AG04450 (cell line): ENCODE results near the gene AKAP5. TPM values are rescaled to one million over a fixed set of nuclear protein-coding genes. Genes with fewer than 3 reads are reported as not detected.

ENCODE experiments used
- CTCF ChIA-PET: fragments of 300-600, 350-600 bp; formaldehyde crosslinking; extraction: SDS; loops from one replicate; lab custom pipeline; 2022; ENCODE audit warnings: antibody characterized with exemption, inconsistent platforms; lab: Charles Lee
- POLR2A ChIA-PET: fragments of 350-600 bp; formaldehyde crosslinking; extraction: SDS; loops from one replicate; lab custom pipeline; 2021; ENCODE audit warnings: antibody characterized with exemption, inconsistent platforms; lab: Yijun Ruan, JAX
- DNase-seq: peaks from one replicate; pipeline ENCODE4 v3.0.0-alpha.2; 2011; ENCODE audit warnings: low read depth, low spot score
- H3K27ac ChIP-seq: one replicate; pipeline ENCODE4 v1.5.1; 2012; ENCODE audit warnings: low read depth, low read length, control low read depth
- H3K27me3 ChIP-seq: one replicate; pipeline ENCODE4 v1.6.0; 2012; ENCODE audit warnings: low read length; ENCODE audit not compliant: control insufficient read depth, insufficient read depth
- H3K4me3 ChIP-seq: 2 replicates; pipeline ENCODE4 v1.5.1; 2011; ENCODE audit warnings: mild to moderate bottlenecking, low read depth, low read length, control low read depth
- H3K9me3 ChIP-seq: 2 replicates; pipeline ENCODE4 v1.5.1; 2012; ENCODE audit warnings: low read length; ENCODE audit not compliant: control insufficient read depth, insufficient read depth
- polyA plus RNA-seq: library from polyadenylated mRNA; depleted of rRNA; stranded (reverse); fragments of >200 nt; gene quantifications from 2 replicates; pipeline ENCODE4 v1.2.3, GENCODE V29; 2011
- TF ChIP-seq, protein P1 (sequence below): IDR thresholded peaks from 2 replicates; pipeline ENCODE4 v1.5.1; 2011; ENCODE audit warnings: low read depth, low read length, control low read depth, inconsistent platforms

The AKAP5 gene
- polyA plus RNA-seq, 1 experiment, result 0.77 TPM

DNA sequence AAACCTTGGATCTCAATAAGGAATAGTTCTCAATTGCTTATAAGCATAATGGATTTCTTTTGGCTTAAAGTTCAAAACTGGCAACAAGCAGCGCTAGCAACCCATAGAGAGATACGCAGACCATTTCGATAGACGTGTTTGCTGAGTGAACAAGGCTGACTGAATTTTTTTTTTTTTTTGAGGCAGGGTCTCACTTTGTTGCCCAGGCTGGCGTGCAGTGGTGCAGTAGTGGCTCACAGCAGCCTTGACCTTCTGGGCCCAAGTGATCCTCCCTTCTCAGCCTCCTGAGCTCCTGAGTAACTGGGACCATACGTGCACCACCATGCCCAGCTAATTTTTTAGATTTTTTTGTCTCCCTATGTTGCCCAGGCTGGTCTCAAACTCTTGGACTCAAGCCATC is 1.4 kb upstream of the AKAP5 start:
- Histone ChIP-seq H3K4me3 (no peak overlapping the region), H3K27ac (no peak overlapping the region), H3K27me3 (no peaks in the 10 kb centered on the region), H3K9me3 (no peaks in the 10 kb centered on the region)
- CTCF ChIA-PET, result interaction anchor here (0.9 to 2.4 kb wide), 5 partner anchors 15 to 447 kb away, joined by 3 to 14 read pairs (median 5); no protein-coding TSS in a partner anchor
- TF ChIP-seq, protein P1, sequence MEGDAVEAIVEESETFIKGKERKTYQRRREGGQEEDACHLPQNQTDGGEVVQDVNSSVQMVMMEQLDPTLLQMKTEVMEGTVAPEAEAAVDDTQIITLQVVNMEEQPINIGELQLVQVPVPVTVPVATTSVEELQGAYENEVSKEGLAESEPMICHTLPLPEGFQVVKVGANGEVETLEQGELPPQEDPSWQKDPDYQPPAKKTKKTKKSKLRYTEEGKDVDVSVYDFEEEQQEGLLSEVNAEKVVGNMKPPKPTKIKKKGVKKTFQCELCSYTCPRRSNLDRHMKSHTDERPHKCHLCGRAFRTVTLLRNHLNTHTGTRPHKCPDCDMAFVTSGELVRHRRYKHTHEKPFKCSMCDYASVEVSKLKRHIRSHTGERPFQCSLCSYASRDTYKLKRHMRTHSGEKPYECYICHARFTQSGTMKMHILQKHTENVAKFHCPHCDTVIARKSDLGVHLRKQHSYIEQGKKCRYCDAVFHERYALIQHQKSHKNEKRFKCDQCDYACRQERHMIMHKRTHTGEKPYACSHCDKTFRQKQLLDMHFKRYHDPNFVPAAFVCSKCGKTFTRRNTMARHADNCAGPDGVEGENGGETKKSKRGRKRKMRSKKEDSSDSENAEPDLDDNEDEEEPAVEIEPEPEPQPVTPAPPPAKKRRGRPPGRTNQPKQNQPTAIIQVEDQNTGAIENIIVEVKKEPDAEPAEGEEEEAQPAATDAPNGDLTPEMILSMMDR, result no peak
- DNase-seq, result no peak
- POLR2A ChIA-PET, result no interaction called here

DNA sequence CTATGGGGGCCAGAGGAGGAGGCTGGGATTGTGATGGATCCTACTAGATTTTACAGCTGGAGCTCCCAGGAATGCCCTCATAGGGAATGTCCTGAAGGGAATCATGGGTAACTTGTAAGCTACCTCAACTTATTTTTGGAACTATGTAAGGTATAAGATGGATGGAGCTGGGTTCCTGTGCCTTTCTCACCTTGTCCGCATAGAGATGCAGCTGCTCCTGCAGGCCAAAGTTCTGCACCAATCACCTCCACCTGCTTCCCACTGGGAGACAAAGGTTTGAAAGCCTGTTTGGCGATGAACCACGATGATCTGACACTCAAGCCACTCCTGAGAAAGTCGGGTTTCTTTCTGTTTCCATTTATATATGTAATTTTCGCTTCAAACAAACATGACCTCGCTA is 648 bp upstream of the AKAP5 start:
- TF ChIP-seq, protein P1, result no peak
- Histone ChIP-seq H3K27me3 (no peaks in the 10 kb centered on the region), H3K9me3 (no peaks in the 10 kb centered on the region), H3K4me3 (peak overlapping the region; percentile 76), H3K27ac (no peak overlapping the region)
- CTCF ChIA-PET, result interaction anchor here (0.9 to 2.4 kb wide), 4 partner anchors 14 to 446 kb away, joined by 3 to 14 read pairs (median 6); no protein-coding TSS in a partner anchor
- POLR2A ChIA-PET, result no interaction called here
- no peak for DNase-seq

DNA sequence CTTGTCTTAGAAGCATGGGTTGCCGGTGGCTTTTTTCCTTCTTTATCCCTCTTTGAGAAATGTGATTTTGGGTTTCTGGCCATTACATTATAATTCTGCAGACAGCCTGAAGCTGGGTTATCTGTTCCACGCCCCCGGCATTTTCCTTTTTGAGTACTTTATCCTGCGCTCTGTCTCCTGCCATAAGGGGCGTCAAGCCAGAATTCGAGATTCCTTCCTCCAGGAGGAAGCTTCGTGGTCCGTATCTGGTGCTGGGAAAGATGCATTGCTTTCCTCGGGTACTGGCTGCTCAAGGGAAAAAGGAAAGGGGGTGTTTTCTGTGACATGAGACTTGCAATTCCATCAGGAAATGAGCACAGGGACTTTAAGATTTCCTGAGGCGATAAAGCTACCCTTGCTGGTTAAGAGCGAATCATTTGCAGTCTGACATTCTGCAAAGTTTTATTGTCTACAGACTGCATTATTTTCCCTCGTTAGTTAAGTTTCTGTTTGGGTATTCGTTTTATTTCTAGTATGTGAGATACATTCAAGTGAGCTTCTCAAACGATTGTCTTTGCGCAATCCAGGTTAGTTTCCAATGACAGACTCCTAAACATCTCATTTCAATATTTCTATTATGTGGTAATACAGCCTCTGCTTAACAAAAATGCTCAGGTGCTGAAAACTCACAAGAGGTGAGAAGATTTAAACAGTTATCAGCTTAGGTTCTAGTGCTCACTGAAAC is 694 bp downstream of the AKAP5 start:
- CTCF ChIA-PET, result interaction anchor here (0.6 to 2.5 kb wide), 8 partner anchors 10 to 299 kb away, joined by 3 to 11 read pairs (median 4); no protein-coding TSS in a partner anchor
- peak overlapping the region; percentile 76 for H3K4me3 ChIP-seq
- TF ChIP-seq, protein P1, result peak; percentile 64

DNA sequence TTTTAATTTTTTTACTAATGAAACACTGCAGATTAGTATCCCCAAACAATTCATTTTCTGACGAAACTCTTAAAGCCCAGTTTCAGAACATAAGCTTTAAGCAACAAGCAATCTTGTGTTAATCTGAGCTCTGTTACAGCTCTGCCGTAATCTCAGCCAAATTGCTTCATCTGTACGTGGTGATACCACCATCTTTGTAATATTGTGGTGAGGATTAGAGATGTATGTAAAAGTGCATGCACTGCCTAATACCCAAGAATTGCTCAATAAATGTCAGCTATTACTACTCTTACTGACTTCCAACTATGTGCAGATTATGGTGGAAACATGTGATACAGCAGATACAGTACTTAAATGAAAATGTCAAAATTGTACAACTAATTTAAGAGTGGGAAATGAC is 1.8 kb downstream of the AKAP5 start:
- CTCF ChIA-PET, result interaction anchor here (0.6 to 2.5 kb wide), 6 partner anchors 12 to 456 kb away, joined by 3 to 11 read pairs (median 4); no protein-coding TSS in a partner anchor
- POLR2A ChIA-PET, result no interaction called here
- no peaks in the 10 kb centered on the region for H3K9me3 ChIP-seq
- H3K27me3 ChIP-seq, result no peaks in the 10 kb centered on the region
- DNase-seq, result no peak
- no peak overlapping the region for H3K27ac ChIP-seq
- TF ChIP-seq, protein P1, result no peak
- no peak overlapping the region for H3K4me3 ChIP-seq

More for the DNA sequence above, 694 bp downstream of the AKAP5 start:
- Histone ChIP-seq H3K9me3 (no peaks in the 10 kb centered on the region), H3K27ac (no peak overlapping the region), H3K27me3 (no peaks in the 10 kb centered on the region)
- POLR2A ChIA-PET, result interaction anchor here (0.6 kb wide), 1 partner anchor 97 kb away, joined by 3 read pairs; no protein-coding TSS in a partner anchor
- peak; percentile 8 for DNase-seq

DNA sequence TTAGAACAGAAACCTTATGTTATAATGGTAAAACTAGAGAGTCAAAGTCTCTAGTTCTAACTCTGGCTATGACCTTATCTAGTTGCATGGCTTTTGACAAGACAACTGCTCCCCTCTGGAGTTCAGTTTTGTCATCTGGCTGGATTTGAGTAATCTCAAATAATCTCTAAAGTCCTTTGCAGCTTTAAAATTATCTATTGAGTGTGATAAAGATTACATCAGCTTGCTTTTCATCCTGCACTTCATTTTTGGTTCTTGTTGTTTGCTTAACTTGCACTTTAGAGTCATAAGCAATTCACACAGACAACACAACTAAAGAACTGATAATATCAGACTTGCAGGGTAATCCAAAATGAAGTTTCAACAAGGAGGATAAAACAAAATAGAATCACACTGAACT is 2.3 kb downstream of the AKAP5 start:
- H3K27ac ChIP-seq, result no peak overlapping the region
- H3K4me3 ChIP-seq, result no peak overlapping the region
- H3K9me3 ChIP-seq, result no peaks in the 10 kb centered on the region
- no peak for DNase-seq
- TF ChIP-seq, protein P1, result no peak
- ChIA-PET CTCF (interaction anchor here (0.7 to 2.5 kb wide), 5 partner anchors 11 to 457 kb away, joined by 3 to 11 read pairs (median 4); no protein-coding TSS in a partner anchor), POLR2A (no interaction called here)
- no peaks in the 10 kb centered on the region for H3K27me3 ChIP-seq
